Measurements from ENCODE around the gene PTPN12. TPM values are rescaled to one million over a fixed set of nuclear protein-coding genes. Genes with fewer than 3 reads are reported as not detected.
"Not testable (repeated sequence)": the region's sequence is repeated elsewhere in the genome, so short reads cannot be mapped to it uniquely, and the experiment has no call there.

Gene PTPN12
- polyA plus RNA-seq (2012; ENCODE audit: missing spikeins), result 31.1 TPM

DNA sequence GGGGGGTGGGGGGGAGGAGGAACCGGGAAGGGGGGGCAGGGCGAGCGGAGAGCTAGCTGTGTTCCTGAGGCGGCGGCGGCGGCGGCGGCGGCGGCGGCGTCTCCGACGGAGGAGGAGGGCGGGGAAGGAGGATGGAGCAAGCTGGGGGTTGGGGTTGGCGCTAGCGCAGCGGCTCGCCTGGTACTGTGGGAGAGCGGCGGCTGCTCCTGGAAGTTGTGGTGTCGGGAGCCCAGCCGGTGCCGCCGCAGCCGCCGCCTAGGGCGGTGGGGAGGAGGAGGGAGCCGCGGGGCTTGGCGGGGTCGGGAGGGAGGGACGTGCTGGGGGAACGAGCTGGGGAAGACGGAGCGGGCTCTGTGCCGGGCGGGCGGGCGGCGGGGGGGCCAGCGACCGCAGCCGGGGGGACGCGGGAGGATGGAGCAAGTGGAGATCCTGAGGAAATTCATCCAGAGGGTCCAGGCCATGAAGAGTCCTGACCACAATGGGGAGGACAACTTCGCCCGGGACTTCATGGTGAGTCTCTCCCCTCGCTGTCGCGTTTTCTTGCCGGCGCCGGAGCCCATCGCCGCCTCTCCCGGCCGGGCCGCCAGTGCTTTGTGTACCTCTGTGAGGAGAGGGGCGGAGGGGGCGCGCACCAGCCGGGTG is at the start of gene PTPN12:
PTPN12 (plus strand) TSS at position 160 of the 642 bp plus-strand sequence; CDS start at position 412, 252 bp downstream.
- peak; percentile 40 for DNase-seq (ENCODE audit: insufficient read length)
- TF ChIP-seq POLR2AphosphoS5 (IDR thresholded peaks at IDR 0.05; ENCODE audit: low read depth, low read length) (no peak), TAF1 (IDR thresholded peaks at IDR 0.05; ENCODE audit: borderline replicate concordance, low read depth, low read length) (no peak), POLR2A (IDR thresholded peaks at IDR 0.05; ENCODE audit: low read depth, low read length) (no peak)
- FAIRE-seq, result no peak

DNA sequence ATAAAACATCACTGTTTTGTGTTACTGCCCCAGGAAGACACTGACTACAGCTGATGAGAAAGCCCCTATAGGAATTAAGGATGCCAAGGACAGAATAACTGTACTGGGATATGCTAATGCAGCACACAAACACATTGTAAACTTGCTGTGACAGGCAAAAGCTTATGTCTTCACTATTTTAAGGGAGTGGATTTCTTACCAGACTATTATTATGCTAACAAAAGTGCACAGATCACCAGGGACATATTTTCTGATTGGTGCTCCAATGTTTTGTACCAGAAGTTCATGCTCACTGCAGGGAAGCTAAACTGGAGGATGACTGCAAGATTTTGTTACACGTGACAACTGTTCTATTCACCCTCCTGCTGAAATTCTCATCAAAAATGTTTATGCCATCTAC is 48.1 kb upstream of the PTPN12 start:
- FAIRE-seq (no peak), DNase-seq (ENCODE audit: insufficient read length) (no peak)
- TF ChIP-seq POLR2A (IDR thresholded peaks at IDR 0.05; ENCODE audit: low read depth, low read length) (no peak), TAF1 (IDR thresholded peaks at IDR 0.05; ENCODE audit: borderline replicate concordance, low read depth, low read length) (no peak), POLR2AphosphoS5 (IDR thresholded peaks at IDR 0.05; ENCODE audit: low read depth, low read length) (no peak)

DNA sequence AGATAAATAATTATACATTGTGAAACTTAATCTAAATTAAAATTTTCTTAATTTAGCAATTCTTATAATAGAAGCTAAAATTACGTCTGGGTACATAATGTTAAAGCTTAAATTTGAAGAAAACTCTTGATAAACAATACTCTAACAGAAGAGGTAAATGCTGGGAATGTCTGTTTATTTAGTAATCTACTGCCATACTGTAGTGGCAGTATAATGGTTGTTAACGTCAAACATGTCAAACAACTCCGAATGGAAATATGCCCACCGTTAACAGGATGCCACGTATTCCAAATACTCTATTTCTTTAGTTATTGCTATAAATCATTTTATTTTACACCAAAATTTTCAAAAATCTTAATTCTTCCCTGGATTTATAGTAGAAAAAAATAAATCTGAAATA is 40.0 kb upstream of the PTPN12 start:
- FAIRE-seq (no peak), DNase-seq (ENCODE audit: insufficient read length) (no peak)
- no peak for TF ChIP-seq POLR2A (IDR thresholded peaks at IDR 0.05; ENCODE audit: low read depth, low read length)
- no peak for TF ChIP-seq POLR2AphosphoS5 (IDR thresholded peaks at IDR 0.05; ENCODE audit: low read depth, low read length)
- TF ChIP-seq TAF1 (IDR thresholded peaks at IDR 0.05; ENCODE audit: borderline replicate concordance, low read depth, low read length), result no peak

DNA sequence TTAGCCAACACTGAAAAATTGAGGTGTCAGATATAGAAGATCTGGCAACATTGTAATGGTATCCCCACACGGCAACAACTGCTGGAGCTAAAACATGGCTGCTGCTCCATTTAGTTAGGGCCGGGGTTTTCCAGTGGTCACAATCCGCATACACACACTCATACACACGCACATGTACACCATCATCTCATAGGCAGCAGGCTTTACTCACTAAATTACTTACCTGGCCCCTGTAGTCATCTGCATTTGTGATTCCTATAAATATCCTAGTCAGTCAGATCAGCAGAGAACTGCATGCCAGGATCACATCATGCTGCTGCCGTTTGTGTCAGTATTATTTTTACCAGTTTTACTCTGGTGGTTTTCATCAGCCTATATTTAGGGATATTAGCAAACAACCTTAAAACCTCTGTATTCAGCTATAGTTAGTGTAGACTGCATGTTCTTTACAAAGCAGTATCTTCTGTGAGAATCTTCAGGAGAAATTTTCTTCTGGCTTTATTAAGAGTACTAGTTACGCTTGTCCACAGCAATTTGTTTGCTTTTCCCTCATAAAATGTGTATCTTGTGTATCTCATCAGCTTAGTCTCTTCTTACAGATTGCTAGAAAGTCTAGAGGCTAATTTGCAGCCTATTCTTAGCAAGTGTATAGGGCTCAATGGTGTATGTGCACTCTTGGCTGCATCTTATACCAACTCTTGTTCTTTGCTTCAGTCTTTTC is 38.3 kb upstream of the PTPN12 start:
- DNase-seq (ENCODE audit: insufficient read length) (no peak), FAIRE-seq (peak; percentile 40)
- no peak for TF ChIP-seq POLR2A (IDR thresholded peaks at IDR 0.05; ENCODE audit: low read depth, low read length)
- TF ChIP-seq TAF1 (IDR thresholded peaks at IDR 0.05; ENCODE audit: borderline replicate concordance, low read depth, low read length), result no peak
- no peak for TF ChIP-seq POLR2AphosphoS5 (IDR thresholded peaks at IDR 0.05; ENCODE audit: low read depth, low read length)

DNA sequence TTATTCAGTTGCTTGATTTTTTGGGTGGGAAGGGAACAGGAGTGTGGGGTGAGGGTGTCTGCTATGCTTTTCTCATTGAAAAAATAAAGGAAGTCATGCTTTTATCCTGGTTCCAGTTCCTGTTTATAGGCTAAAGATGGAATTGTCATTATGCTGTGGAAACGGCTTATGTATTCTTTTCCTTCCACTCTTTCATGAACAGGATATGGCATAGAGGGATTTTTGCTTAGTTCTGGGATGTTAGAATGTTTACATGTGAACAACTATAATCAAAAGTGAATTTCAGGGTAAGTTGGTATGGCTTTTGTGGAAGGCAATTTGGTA is 35.9 kb upstream of the PTPN12 start:
- DNase-seq (ENCODE audit: insufficient read length) (no peak), FAIRE-seq (no peak)
- no peak for TF ChIP-seq TAF1 (IDR thresholded peaks at IDR 0.05; ENCODE audit: borderline replicate concordance, low read depth, low read length)
- no peak for TF ChIP-seq POLR2A (IDR thresholded peaks at IDR 0.05; ENCODE audit: low read depth, low read length)
- no peak for TF ChIP-seq POLR2AphosphoS5 (IDR thresholded peaks at IDR 0.05; ENCODE audit: low read depth, low read length)

DNA sequence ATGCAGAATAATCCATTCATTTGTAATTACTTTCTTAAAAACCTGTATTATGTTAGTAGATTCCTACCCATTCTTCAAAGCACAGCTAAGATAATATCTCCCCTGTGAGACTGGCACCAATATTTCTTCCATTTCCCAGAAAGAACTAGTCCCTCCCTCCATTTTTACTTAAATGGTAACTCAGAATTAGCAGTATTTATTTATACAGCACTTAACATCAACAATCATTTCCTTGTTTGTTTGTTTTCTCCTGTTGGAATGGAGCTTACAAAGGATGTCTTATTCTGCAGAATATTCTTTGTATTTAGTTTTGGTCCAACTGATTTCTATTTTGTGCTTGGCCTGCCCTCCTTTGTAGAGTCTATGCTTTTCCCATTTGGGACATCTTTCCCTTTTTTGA is 32.1 kb upstream of the PTPN12 start:
- TF ChIP-seq POLR2A (IDR thresholded peaks at IDR 0.05; ENCODE audit: low read depth, low read length) (no peak), TAF1 (IDR thresholded peaks at IDR 0.05; ENCODE audit: borderline replicate concordance, low read depth, low read length) (no peak), POLR2AphosphoS5 (IDR thresholded peaks at IDR 0.05; ENCODE audit: low read depth, low read length) (no peak)
- FAIRE-seq, result no peak
- no peak for DNase-seq (ENCODE audit: insufficient read length)

DNA sequence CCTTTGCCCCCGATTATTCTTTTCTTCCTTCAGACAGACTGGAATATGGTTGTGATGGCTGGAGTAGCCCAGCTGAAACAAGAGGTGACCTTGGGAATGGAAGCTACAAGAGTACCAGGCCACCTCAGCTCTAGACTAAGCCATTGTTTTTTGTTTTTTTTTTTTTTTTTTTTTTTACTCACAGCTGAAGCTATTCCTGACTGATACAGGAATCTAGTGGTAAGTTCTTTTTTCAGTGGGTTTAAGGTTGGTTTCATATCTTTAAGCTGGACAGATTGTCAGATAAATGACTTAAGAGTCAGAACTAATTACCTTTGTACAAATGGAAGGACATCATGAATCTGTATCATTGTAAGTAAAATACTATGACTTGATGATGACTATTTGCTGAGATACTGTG is 30.2 kb upstream of the PTPN12 start:
- DNase-seq (ENCODE audit: insufficient read length) (no peak), FAIRE-seq (no peak)
- TF ChIP-seq POLR2A (IDR thresholded peaks at IDR 0.05; ENCODE audit: low read depth, low read length) (no peak), POLR2AphosphoS5 (IDR thresholded peaks at IDR 0.05; ENCODE audit: low read depth, low read length) (no peak), TAF1 (IDR thresholded peaks at IDR 0.05; ENCODE audit: borderline replicate concordance, low read depth, low read length) (no peak)

DNA sequence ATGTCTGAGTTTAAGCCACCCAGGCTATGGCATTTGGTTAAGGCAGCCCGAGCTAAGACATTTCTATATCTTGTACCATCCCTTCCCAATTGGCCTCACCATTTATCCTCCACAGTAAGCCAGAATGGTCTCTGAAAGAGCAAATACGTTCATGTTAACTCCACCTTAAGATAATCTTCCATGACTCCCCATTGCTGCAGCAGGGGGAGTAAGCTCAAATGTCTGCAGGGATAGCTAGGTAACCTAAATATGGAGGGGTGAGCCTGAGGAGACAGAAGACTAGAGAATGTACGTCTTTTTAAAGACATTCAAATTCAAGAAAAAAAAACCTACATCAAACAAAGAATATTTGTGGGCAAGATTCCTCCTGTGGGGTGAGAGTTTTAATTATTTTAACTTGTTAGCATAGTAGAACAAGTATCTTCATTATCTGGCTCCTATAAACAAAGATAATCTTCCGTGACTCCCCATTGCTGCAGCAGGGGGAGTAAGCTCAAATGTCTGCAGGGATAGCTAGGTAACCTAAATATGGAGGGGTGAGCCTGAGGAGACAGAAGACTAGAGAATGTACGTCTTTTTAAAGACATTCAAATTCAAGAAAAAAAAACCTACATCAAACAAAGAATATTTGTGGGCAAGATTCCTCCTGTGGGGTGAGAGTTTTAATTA is 24.0 kb upstream of the PTPN12 start:
- DNase-seq (ENCODE audit: insufficient read length); FAIRE-seq: not testable (repeated sequence)

DNA sequence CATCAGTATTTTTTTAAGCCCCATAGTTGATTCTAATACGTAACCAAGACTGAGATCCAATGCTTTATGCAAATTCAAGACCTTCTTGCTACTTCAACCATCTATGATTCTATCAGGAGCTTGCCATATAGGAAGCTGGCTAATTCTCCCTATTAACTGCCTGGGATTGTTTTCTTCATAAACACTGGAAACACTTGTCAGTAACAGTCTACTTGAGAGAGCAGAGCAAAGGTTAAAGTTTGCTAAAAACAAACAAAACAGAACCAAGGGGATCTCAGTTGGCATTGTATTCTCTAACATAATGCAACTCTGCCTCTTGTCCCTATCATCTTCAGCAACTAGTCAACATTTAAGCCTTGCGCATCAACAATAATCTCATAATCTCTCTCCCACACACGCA is 21.0 kb upstream of the PTPN12 start:
- DNase-seq (ENCODE audit: insufficient read length) (no peak), FAIRE-seq (no peak)

DNA sequence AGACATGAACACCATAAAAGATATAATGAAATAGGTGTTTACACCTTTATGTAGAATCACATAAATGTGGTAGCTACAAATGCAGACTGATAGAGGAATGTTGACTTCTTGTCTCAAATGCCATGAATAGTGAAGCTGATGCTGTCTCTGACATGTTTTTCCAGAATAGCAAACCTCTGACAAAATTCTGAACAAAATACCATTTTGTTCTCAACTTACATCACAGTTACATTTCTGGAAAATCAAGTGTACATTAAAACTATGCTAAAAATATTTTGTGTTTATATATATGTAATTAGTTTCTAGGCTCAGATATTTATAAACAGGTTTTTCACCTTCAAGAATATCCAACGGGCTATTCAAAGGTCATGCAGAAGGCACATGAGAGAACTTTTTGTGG is 16.8 kb upstream of the PTPN12 start:
- FAIRE-seq (no peak), DNase-seq (ENCODE audit: insufficient read length) (no peak)
- TF ChIP-seq POLR2AphosphoS5 (IDR thresholded peaks at IDR 0.05; ENCODE audit: low read depth, low read length), result no peak
- no peak for TF ChIP-seq POLR2A (IDR thresholded peaks at IDR 0.05; ENCODE audit: low read depth, low read length)
- TF ChIP-seq TAF1 (IDR thresholded peaks at IDR 0.05; ENCODE audit: borderline replicate concordance, low read depth, low read length), result no peak

More for the DNA sequence above, 21.0 kb upstream of the PTPN12 start:
- TF ChIP-seq TAF1 (IDR thresholded peaks at IDR 0.05; ENCODE audit: borderline replicate concordance, low read depth, low read length), result no peak
- no peak for TF ChIP-seq POLR2A (IDR thresholded peaks at IDR 0.05; ENCODE audit: low read depth, low read length)
- no peak for TF ChIP-seq POLR2AphosphoS5 (IDR thresholded peaks at IDR 0.05; ENCODE audit: low read depth, low read length)

DNA sequence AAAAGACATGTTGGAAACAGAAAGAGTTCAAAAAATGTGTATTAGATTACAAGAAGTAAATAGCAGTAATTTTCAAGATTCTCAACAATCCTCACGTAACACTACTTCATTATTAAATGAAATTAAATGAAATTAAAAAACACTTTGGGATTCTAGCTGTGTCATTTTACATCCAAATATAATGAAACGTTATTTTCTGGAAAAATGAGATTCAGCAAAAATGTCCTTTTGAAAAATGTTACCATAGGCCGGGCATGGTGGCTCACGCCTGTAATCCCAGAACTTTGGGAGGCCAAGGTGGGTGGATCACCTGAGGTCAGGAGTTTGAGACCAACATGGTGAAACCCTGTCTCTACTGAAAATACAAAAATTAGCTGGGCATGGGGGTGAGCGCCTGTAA is 15.6 kb upstream of the PTPN12 start:
- FAIRE-seq; DNase-seq (ENCODE audit: insufficient read length): not testable (repeated sequence)

DNA sequence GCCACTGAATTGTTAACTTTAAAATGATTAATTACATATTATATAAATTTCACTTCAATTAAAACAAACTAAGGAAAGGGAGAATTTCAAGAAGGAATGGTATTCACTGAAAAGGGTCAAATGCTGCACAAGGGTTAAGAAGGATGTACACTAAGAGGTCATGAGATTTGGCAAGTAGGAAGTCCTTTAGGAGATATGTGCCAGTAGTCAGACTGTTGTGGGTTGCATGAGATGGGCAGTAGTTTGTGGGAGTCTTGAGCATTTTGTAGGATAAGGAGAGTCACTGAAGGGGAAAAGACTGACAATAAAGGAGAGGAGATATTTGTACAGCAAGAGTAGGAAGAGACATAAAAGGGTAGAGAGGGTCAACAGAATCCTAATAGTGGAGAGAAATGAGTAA is 12.4 kb upstream of the PTPN12 start:
- FAIRE-seq (no peak), DNase-seq (ENCODE audit: insufficient read length) (no peak)
- TF ChIP-seq POLR2A (IDR thresholded peaks at IDR 0.05; ENCODE audit: low read depth, low read length) (no peak), POLR2AphosphoS5 (IDR thresholded peaks at IDR 0.05; ENCODE audit: low read depth, low read length) (no peak), TAF1 (IDR thresholded peaks at IDR 0.05; ENCODE audit: borderline replicate concordance, low read depth, low read length) (no peak)
